ENCODE measurements around the gene TFEB.

Gene TFEB

GRCh38 chr6:41714556-41715273, 20.7 kb downstream of the TFEB start:
- Histone ChIP-seq H3K9me3 (ENCODE audit: severe bottlenecking) (no peaks in the 10 kb centered on the region), H3K36me3 (no peaks in the 10 kb centered on the region), H3K27me3 (ENCODE audit: insufficient read depth, low read depth, severe bottlenecking) (no peaks in the 10 kb centered on the region), H3K27ac (no peak overlapping the region), H3K4me3 (ENCODE audit: low read depth, low read length) (no peak overlapping the region)
- TF ChIP-seq, protein P1, sequence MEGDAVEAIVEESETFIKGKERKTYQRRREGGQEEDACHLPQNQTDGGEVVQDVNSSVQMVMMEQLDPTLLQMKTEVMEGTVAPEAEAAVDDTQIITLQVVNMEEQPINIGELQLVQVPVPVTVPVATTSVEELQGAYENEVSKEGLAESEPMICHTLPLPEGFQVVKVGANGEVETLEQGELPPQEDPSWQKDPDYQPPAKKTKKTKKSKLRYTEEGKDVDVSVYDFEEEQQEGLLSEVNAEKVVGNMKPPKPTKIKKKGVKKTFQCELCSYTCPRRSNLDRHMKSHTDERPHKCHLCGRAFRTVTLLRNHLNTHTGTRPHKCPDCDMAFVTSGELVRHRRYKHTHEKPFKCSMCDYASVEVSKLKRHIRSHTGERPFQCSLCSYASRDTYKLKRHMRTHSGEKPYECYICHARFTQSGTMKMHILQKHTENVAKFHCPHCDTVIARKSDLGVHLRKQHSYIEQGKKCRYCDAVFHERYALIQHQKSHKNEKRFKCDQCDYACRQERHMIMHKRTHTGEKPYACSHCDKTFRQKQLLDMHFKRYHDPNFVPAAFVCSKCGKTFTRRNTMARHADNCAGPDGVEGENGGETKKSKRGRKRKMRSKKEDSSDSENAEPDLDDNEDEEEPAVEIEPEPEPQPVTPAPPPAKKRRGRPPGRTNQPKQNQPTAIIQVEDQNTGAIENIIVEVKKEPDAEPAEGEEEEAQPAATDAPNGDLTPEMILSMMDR (IDR thresholded peaks at IDR 0.05; ENCODE audit: low read depth, low read length) = no peak
- DNase-seq = no peak

- H3K4me3 ChIP-seq (ENCODE audit: low read depth, low read length) = no peak overlapping the region
Observed at GRCh38 chr6:41713650-41714291, 21.6 kb downstream of the TFEB start.

GRCh38 chr6:41713159-41713649, 22.2 kb downstream of the TFEB start:
- H3K36me3 ChIP-seq = no peaks in the 10 kb centered on the region
- TF ChIP-seq, protein P1 (IDR thresholded peaks at IDR 0.05; ENCODE audit: low read depth, low read length) = no peak
- no peak overlapping the region for H3K27ac ChIP-seq
- no peak overlapping the region for H3K4me3 ChIP-seq (ENCODE audit: low read depth, low read length)
- no peaks in the 10 kb centered on the region for H3K27me3 ChIP-seq (ENCODE audit: insufficient read depth, low read depth, severe bottlenecking)
- no peaks in the 10 kb centered on the region for H3K9me3 ChIP-seq (ENCODE audit: severe bottlenecking)
- no peak for DNase-seq

More at GRCh38 chr6:41713650-41714291, 21.6 kb downstream of the TFEB start:
- no peaks in the 10 kb centered on the region for H3K9me3 ChIP-seq (ENCODE audit: severe bottlenecking)
- H3K36me3 ChIP-seq = no peaks in the 10 kb centered on the region
- TF ChIP-seq, protein P1 (IDR thresholded peaks at IDR 0.05; ENCODE audit: low read depth, low read length) = no peak
- no peak overlapping the region for H3K27ac ChIP-seq
- H3K27me3 ChIP-seq (ENCODE audit: insufficient read depth, low read depth, severe bottlenecking) = no peaks in the 10 kb centered on the region
- no peak for DNase-seq

- no peak overlapping the region for H3K4me3 ChIP-seq (ENCODE audit: low read depth, low read length)
- H3K36me3 ChIP-seq = no peaks in the 10 kb centered on the region
- no peak overlapping the region for H3K27ac ChIP-seq
- no peaks in the 10 kb centered on the region for H3K27me3 ChIP-seq (ENCODE audit: insufficient read depth, low read depth, severe bottlenecking)
- H3K9me3 ChIP-seq (ENCODE audit: severe bottlenecking) = no peaks in the 10 kb centered on the region
- TF ChIP-seq, protein P1 (IDR thresholded peaks at IDR 0.05; ENCODE audit: low read depth, low read length) = no peak
- no peak for DNase-seq
Observed at GRCh38 chr6:41712651-41713103, 22.7 kb downstream of the TFEB start.

DNA sequence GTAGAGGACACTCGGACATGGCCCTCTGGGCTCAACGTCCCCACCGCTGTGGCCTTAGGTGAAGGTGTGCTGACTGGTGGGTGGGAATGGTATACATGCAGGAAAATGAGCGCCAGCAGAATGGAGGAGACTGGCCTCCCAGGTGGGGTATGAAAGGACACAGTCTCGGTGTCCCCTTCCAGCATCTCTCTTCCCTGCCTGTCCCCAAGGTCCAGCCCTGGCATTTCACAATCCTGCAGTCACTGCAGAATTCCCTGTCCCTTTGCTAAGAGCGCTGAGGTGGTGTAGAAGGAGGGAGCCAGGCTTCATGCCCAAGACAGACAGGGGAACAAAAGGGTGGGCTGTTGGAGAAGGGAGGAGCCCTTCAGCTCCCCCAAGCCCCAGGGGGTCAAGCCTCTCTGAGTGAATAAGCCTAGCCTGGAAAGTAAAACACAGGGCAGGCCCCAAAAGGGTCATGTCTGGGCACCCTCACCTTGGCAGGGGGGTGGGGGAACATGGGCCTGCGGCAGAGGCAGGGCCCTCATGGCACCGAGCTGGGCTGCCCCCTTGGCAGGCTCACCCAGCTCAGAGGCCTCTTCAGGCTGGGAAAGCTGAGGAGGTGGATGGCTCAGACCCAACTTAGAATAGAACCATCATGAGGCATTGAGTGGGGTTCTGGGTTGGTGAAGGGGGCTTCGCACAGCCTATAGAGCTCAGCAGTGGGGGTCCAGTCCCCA, 23.9 kb downstream of the TFEB start:
- H3K9me3 ChIP-seq (ENCODE audit: severe bottlenecking) = no peaks in the 10 kb centered on the region
- no peaks in the 10 kb centered on the region for H3K27me3 ChIP-seq (ENCODE audit: insufficient read depth, low read depth, severe bottlenecking)
- no peak overlapping the region for H3K4me3 ChIP-seq (ENCODE audit: low read depth, low read length)
- H3K27ac ChIP-seq = no peak overlapping the region
- TF ChIP-seq, protein P1 (IDR thresholded peaks at IDR 0.05; ENCODE audit: low read depth, low read length) = no peak
- no peak for DNase-seq
- no peaks in the 10 kb centered on the region for H3K36me3 ChIP-seq
